K562 (cell line): ENCODE data around the gene ATG4D. TPM values are rescaled to one million over a fixed set of nuclear protein-coding genes. Genes with fewer than 3 reads are reported as not detected.

Source experiments
- ARID1B ChIP-seq: fragments of 450-650 bp; IDR thresholded peaks from 2 replicates; pipeline ENCODE4 v1.6.1; 2016; ENCODE audit warnings: antibody characterized with exemption, mild to moderate bottlenecking, inconsistent platforms
- BRF1 ChIP-seq: IDR thresholded peaks from 3 replicates; pipeline ENCODE4 v1.6.1; 2011; ENCODE audit warnings: borderline replicate concordance, mild to moderate bottlenecking; ENCODE audit not compliant: insufficient read length; ENCODE audit errors: extremely low read depth
- CREM ChIP-seq: IDR thresholded peaks from 2 replicates; pipeline ENCODE4 v1.6.1; 2014; ENCODE audit warnings: antibody characterized with exemption, low read depth
- CXXC5 ChIP-seq: fragments of 250-450 bp; sonication (Bioruptor Pico); IDR thresholded peaks from 2 replicates; pipeline ENCODE4 v1.8.0; 2022; ENCODE audit warnings: inconsistent platforms, mild to moderate bottlenecking, moderate library complexity
- E2F1 ChIP-seq: sonication (generic); formaldehyde crosslinking; IDR thresholded peaks from 2 replicates; pipeline ENCODE4 v1.8.1; 2023; ENCODE audit warnings: mild to moderate bottlenecking, missing genetic modification reagents, moderate library complexity
- E2F3 ChIP-seq: fragments of 250-450 bp; sonication (Bioruptor Pico); IDR thresholded peaks from 2 replicates; pipeline ENCODE4 v1.4.0; 2020; ENCODE audit warnings: mild to moderate bottlenecking
- HDAC3 ChIP-seq: fragments of 450-650 bp; IDR thresholded peaks from 2 replicates; pipeline ENCODE4 v1.6.1; 2018; ENCODE audit warnings: borderline replicate concordance, mild to moderate bottlenecking, moderate library complexity; ENCODE audit not compliant: partially characterized antibody
- HSF4 ChIP-seq: fragments of 250-450 bp; sonication (Bioruptor Pico); IDR thresholded peaks from 2 replicates; pipeline ENCODE4 v2.1.2; 2022; ENCODE audit warnings: mild to moderate bottlenecking, moderate library complexity, borderline replicate concordance
- RBM34 ChIP-seq: fragments of 200-400 bp; formaldehyde crosslinking; IDR thresholded peaks from 2 replicates; pipeline ENCODE4 v1.6.1; 2018; ENCODE audit warnings: low read length, borderline replicate concordance; ENCODE audit not compliant: insufficient read depth
- SMARCC2 ChIP-seq: fragments of 450-650 bp; IDR thresholded peaks from 2 replicates; pipeline ENCODE4 v1.6.1; 2017; ENCODE audit warnings: antibody characterized with exemption, moderate library complexity, mild to moderate bottlenecking, low read depth
- TBP ChIP-seq: optimal IDR thresholded peaks from 2 replicates; pipeline ENCODE3; 2011; ENCODE audit warnings: low read depth, low read length, improper control_type of control experiment
- THAP12 ChIP-seq: fragments of 250-450 bp; sonication (Bioruptor Pico); IDR thresholded peaks from 2 replicates; pipeline ENCODE4 v1.9.0; 2021; ENCODE audit warnings: mild to moderate bottlenecking, inconsistent platforms
- UBTF ChIP-seq, 2 experiments: IDR thresholded peaks; 2 replicates each; pipeline ENCODE4 v1.6.1; 2012; ENCODE audit warnings: improper control_type of control experiment in 2 of 2, low read depth in 2 of 2, low read length in 2 of 2, borderline replicate concordance in 1 of 2
- XRCC5 ChIP-seq: fragments of 200-400 bp; formaldehyde crosslinking; IDR thresholded peaks from 2 replicates; pipeline ENCODE4 v1.6.1; 2017; ENCODE audit warnings: low read depth, mild to moderate bottlenecking, low read length
- ZNF280A ChIP-seq: fragments of 450-650 bp; IDR thresholded peaks from 2 replicates; pipeline ENCODE4 v1.6.1; 2018; ENCODE audit warnings: mild to moderate bottlenecking, low read depth; ENCODE audit not compliant: partially characterized antibody
- ZNF449 ChIP-seq: fragments of 250-450 bp; sonication (Bioruptor Pico); IDR thresholded peaks from 2 replicates; pipeline ENCODE4 v1.8.0; 2022; ENCODE audit warnings: moderate library complexity, mild to moderate bottlenecking, inconsistent platforms
- ZNF668 ChIP-seq: fragments of 250-450 bp; sonication (Bioruptor Pico); IDR thresholded peaks from 2 replicates; pipeline ENCODE4 v1.8.0; 2022; ENCODE audit warnings: mild to moderate bottlenecking, inconsistent platforms
- ZNF696 ChIP-seq: fragments of 250-450 bp; sonication (Bioruptor Pico); conservative IDR thresholded peaks from 2 replicates; pipeline ENCODE4 v1.4.0; 2020; ENCODE audit warnings: mild to moderate bottlenecking, moderate library complexity
- polyA plus RNA-seq, 8 experiments: library from polyadenylated mRNA; depleted of rRNA in 4 of 8; stranded (reverse) in 5 of 8; unstranded in 3 of 8; fragments of >200 nt; fragmentation: Nextera tagmentation in 2 of 8; fragmentation: Illumina TruSeq in 1 of 8; extraction: Ambion mirVana in 2 of 8; extraction: Trizol in 1 of 8; gene quantifications; 2 replicates each; pipeline versions ENCODE4 v1.2.1 to v1.2.3, GENCODE V29; 2011 to 2014; ENCODE audit warnings: inconsistent platforms in 1 of 8, missing spikeins in 1 of 8
- total RNA-seq, 7 experiments: library from RNA; depleted of rRNA in 6 of 7; stranded (reverse); fragments of >200 nt in 6 of 7; fragmentation: Illumina TruSeq in 2 of 7; extraction: Trizol in 2 of 7; gene quantifications; 2 replicates each; pipeline versions ENCODE4 v1.2.1 to v1.2.3, GENCODE V29; 2011 to 2021; ENCODE audit warnings: low replicate concordance in 1 of 7

Gene ATG4D
- total and polyA plus RNA-seq, 9 of the 15 experiments (the other 6 are each of a cell fraction or from before 2014, with no cell fraction given) = 0.51 to 66.1 (median 22.9) TPM

GRCh38 chr19:10580979-10581631 lies 37.4 kb downstream of the ATG4D start (continued):
- TF ChIP-seq THAP12 (CRISPR knock-in tag) (no peak), ARID1B (peak; percentile 13; the same call in 1 of the 2 replicates), ZNF280A (no peak), XRCC5 (peak; percentile 91), ZNF696 (CRISPR knock-in tag) (no peak), ZNF449 (CRISPR knock-in tag) (no peak), E2F1 (CRISPR knock-in tag) (peak; percentile 56), E2F3 (CRISPR knock-in tag) (no peak), BRF1 (no peak), UBTF (IDR thresholded peaks at IDR 0.05; ENCODE audit: borderline replicate concordance in 1 of 2, low read depth in 2 of 2, low read length in 2 of 2) (no peak), TBP (peak; percentile 45), RBM34 (no peak), HSF4 (CRISPR knock-in tag) (no peak), ZNF668 (CRISPR knock-in tag) (no peak), CXXC5 (CRISPR knock-in tag) (peak; percentile 51), SMARCC2 (no peak), HDAC3 (no peak), CREM (peak; percentile 43)
